GM12872 (cell line): ENCODE measurements around the gene SLC9A9.

ENCODE experiments used
- TF ChIP-seq, protein P1 (sequence below): IDR thresholded peaks from 3 replicates; pipeline ENCODE4 v1.5.1; 2011; ENCODE audit warnings: low read depth, mild to moderate bottlenecking, low read length, moderate library complexity; ENCODE audit not compliant: insufficient read depth

Gene SLC9A9

DNA sequence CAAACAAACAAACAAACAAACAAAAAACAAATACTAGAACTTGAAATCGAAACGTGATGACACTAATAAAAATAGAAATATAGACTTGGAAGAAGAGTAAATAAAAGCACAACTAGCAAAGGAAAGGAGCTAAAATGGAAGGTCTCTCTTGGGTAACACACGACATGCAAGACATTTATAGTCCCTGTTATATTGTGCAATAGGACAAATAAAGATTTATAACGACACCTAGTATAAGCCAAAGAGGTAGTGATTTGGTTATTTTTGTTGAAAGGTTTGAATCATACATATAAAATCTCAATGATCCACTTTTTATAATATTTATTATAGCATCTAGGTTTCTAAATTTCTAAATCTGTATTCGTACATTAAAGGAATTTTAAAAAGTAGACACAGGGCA is 379.1 kb downstream of the SLC9A9 start:
- TF ChIP-seq, protein P1, sequence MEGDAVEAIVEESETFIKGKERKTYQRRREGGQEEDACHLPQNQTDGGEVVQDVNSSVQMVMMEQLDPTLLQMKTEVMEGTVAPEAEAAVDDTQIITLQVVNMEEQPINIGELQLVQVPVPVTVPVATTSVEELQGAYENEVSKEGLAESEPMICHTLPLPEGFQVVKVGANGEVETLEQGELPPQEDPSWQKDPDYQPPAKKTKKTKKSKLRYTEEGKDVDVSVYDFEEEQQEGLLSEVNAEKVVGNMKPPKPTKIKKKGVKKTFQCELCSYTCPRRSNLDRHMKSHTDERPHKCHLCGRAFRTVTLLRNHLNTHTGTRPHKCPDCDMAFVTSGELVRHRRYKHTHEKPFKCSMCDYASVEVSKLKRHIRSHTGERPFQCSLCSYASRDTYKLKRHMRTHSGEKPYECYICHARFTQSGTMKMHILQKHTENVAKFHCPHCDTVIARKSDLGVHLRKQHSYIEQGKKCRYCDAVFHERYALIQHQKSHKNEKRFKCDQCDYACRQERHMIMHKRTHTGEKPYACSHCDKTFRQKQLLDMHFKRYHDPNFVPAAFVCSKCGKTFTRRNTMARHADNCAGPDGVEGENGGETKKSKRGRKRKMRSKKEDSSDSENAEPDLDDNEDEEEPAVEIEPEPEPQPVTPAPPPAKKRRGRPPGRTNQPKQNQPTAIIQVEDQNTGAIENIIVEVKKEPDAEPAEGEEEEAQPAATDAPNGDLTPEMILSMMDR, result no peak

DNA sequence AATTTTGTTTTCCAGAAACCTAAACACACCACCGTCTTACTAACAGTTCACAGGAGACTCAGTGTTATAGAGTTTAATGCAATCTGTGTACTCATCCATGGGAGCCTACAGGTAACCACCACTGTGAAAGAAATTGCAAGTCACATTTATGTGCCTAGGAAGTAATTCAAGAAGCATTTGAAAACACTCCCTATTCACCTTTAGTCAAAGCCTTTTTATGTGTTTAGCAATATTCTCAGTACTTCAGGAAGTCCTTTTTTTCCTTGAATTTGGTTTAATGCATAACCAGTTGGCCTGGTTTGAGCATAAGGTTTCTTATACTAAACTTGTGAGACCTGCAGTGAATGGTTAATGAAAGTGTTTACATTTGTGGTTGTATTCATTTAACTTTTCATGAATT is 382.6 kb downstream of the SLC9A9 start:
- TF ChIP-seq, protein P1, result no peak

DNA sequence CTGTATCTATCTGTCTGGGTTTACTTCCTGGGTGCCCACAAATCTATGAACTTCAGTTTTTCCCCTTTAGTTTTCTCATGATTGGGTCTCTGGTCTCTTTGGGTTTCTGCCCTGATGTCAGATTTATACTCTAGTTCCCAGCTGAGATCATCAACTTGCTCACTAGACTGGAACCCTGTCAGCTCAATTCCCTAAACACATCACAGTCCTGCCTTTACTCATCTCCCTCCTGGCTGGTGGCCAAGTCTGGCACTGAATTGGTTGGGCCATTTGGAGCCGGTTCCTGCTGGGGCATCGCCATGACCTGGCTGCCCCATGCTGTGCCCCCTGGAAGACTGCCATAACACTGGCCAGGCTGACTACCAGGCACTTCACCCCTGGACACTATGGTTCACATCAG is 383.4 kb downstream of the SLC9A9 start:
- TF ChIP-seq, protein P1, result no peak

DNA sequence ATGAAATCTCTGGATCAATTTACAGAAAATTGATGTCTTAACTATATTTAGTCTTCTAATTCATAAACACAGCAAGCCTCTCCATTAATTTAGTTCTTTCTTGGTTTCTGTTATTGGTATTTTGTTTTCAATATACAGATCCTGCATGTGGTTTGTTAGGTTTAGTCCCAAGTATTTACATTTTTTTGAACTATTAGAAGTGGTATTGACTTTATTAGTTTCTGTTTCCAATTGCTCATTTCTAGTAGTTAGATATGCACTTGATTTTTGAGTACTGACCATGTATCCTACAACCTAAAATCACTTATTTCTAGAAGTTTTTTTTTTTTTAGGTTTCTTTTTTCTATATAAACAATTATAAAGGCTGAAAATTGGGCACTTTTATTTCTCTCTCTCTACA is 392.8 kb downstream of the SLC9A9 start:
- TF ChIP-seq, protein P1, result no peak

DNA sequence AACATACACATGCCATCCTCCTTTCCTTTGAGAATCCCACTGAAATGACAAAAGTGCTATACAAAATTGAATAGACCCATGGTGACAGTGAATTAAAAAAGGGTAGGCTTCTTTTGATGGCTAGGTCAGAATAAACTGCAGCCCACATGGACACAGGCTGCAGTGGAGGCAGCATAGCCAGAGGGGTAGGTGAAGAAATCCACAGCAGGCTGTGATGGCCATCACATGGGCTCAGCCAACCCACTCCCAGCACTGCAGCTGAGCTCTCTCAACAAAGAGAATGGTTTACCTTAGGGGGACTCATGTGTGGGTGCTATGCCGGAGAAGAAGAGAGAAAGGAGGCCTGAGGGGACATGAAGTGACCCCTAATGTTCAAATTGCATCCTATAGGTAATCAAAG is 397.6 kb downstream of the SLC9A9 start:
- TF ChIP-seq, protein P1, result no peak

DNA sequence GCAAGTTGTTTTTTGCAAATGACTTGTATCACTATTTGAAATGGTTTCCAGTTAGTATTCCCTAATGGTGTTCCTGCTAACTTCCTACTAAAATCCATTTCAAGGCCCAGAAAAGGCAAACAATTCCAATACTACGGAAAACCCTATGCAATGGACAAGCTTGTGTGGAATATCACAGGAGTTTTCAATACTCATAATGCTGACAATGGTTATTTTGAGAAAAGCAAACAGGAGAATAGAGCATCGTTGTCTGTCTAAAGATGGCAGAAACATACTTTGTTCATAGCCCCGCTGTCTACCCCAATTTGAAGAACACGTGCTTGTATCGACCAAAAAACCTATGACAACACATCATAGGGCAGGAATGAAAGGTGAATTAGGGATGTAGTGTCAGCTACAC is 400.8 kb downstream of the SLC9A9 start:
- TF ChIP-seq, protein P1, result no peak

DNA sequence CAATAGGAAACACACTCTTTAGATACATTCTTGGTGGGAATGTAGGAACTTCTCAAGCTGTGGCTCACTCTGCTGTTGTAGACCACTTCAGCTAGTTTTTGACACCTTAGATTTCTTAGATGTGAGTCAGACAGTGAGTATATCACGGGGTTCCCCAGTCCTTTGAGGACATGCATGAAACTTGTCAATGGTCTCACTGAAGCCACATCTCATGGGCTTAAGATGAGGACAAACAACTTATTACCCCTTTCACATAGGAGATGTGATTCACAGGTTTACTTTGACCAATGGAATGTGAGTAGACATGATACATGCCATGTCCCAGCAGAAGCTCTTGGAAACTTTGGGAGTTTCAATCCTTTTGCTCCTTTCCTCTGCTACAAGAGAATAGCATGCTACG is 403.1 kb downstream of the SLC9A9 start:
- TF ChIP-seq, protein P1, result no peak

DNA sequence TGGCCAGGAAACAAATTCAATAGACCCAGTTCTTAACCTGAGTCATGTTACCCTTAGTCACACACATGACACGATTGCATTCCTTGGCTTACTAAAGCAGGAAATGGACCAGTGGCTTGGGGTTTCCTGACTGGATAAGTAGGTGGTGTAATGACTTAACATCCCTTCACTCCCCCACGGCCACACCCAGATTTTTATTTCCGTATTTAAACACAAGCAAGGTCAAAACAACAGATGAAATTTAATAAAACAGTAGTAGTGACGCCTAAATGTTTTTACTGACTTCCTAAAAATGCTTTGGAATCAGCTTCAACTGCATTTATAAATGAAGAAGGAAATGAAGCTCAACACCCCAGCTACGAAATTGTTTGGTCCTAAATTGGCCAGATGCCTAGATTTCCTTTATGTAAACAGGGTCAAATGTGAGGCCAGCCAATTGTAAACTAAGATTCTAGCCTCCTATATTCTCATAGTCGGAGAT is 404.4 kb downstream of the SLC9A9 start:
- TF ChIP-seq, protein P1, result no peak
